HepG2 (cell line): ENCODE data around the gene C20orf204. TPM values are rescaled to one million over a fixed set of nuclear protein-coding genes. Genes with fewer than 3 reads are reported as not detected.

Source experiments
- ASH2L ChIP-seq: fragments of 300-600, 200-600 bp; sonication (generic); IDR thresholded peaks from 2 replicates; pipeline ENCODE4 v1.7.0; 2017; ENCODE audit warnings: low read depth, mild to moderate bottlenecking, moderate library complexity, mixed read lengths, low read length; ENCODE audit not compliant: insufficient read length
- BORCS8-MEF2B ChIP-seq: sonication (generic); formaldehyde crosslinking; IDR thresholded peaks from 2 replicates; pipeline ENCODE4 v1.8.0; 2022; ENCODE audit warnings: mild to moderate bottlenecking, missing genetic modification reagents
- MXD1 ChIP-seq: sonication (generic); formaldehyde crosslinking; IDR thresholded peaks from 2 replicates; pipeline ENCODE4 v1.4.0; 2020; ENCODE audit warnings: mild to moderate bottlenecking, missing genetic modification reagents
- SSRP1 ChIP-seq: IDR thresholded peaks from 2 replicates; pipeline ENCODE4 v1.6.1; 2016; ENCODE audit warnings: control low read depth
- TIGD3 ChIP-seq: sonication (generic); formaldehyde crosslinking; IDR thresholded peaks from 2 replicates; pipeline ENCODE4 v1.5.1; 2020; ENCODE audit warnings: mild to moderate bottlenecking, missing genetic modification reagents, borderline replicate concordance
- ZKSCAN8 ChIP-seq: IDR thresholded peaks from 2 replicates; pipeline ENCODE4 v1.6.1; 2016; ENCODE audit warnings: borderline replicate concordance, missing genetic modification reagents, missing compliant biosample characterization
- ZNF567 ChIP-seq: sonication (generic); formaldehyde crosslinking; IDR thresholded peaks from 2 replicates; pipeline ENCODE4 v1.8.1; 2023; ENCODE audit warnings: mild to moderate bottlenecking, missing genetic modification reagents, borderline replicate concordance
- ZNF574 ChIP-seq: sonication (generic); formaldehyde crosslinking; IDR thresholded peaks from 2 replicates; pipeline ENCODE4 v1.4.0; 2020; ENCODE audit warnings: missing genetic modification reagents
- ZNF709 ChIP-seq: sonication (generic); formaldehyde crosslinking; IDR thresholded peaks from 2 replicates; pipeline ENCODE4 v1.5.0; 2020; ENCODE audit warnings: mild to moderate bottlenecking, missing genetic modification reagents
- polyA plus RNA-seq, 8 experiments: library from polyadenylated mRNA; depleted of rRNA in 3 of 8; stranded (reverse) in 7 of 8; unstranded in 1 of 8; fragments of >200 nt; fragmentation: Illumina TruSeq in 4 of 8; extraction: Trizol in 4 of 8; gene quantifications; 2 replicates each; pipeline versions ENCODE4 v1.2.1 to v1.2.3, GENCODE V29; 2011 to 2016; ENCODE audit warnings: low read depth in 4 of 8, missing spikeins in 1 of 8, mixed read lengths in 1 of 8; ENCODE audit not compliant: insufficient read depth in 1 of 8
- total RNA-seq, 5 experiments: library from RNA; depleted of rRNA; stranded (reverse); fragments of >200 nt; fragmentation: Illumina TruSeq; extraction: Trizol; gene quantifications; 2 replicates each; pipeline ENCODE4 v1.2.3, GENCODE V29; 2016; ENCODE audit warnings: low read depth in 1 of 5

Gene C20orf204
- total and polyA plus RNA-seq, 2 of the 13 experiments (the other 11 are each of a cell fraction or from before 2014, with no cell fraction given): 22.1 to 80.0 TPM

GRCh38 chr20:64022671-64023360, 13.2 kb upstream of the C20orf204 start (continued):
- TF ChIP-seq TIGD3 (no peak), ZNF574 (CRISPR knock-in tag) (peak; percentile 15; the same call in 1 of the 2 replicates), SSRP1 (CRISPR knock-in tag) (no peak), ZKSCAN8 (CRISPR knock-in tag) (no peak), ZNF567 (0 out of 2 replicates have a peak, but pooled peaks have one; percentile 53), BORCS8-MEF2B (CRISPR knock-in tag) (peak; percentile 30; the same call in 1 of the 2 replicates), ASH2L (no peak), ZNF709 (CRISPR knock-in tag) (no peak), MXD1 (CRISPR knock-in tag) (no peak)
